Natural killer cell treated with Interleukin-12 subunit alpha and Interleukin-12 subunit beta and Interleukin-15 and Interleukin-18, amount 100 ng/mL, for 72 hours (primary cell): ENCODE results near the gene APOL4. TPM values are rescaled to one million over a fixed set of nuclear protein-coding genes. Genes with fewer than 3 reads are reported as not detected.
"Not testable (repeated sequence)": the region's sequence is repeated elsewhere in the genome, so short reads cannot be mapped to it uniquely, and the experiment has no call there.

Experiments used
- ATAC-seq, 2 donors: fragments of 150-1000 bp; cut with Tn5 transposase in 1 of 2; sonication (Bioruptor Pico), chemical (Tn5 transposase) in 1 of 2; 2 replicates each; pipeline ENCODE4 v1.10.0; 2021
- DNase-seq: peaks from one replicate; pipeline ENCODE4 v3.0.0; 2022; ENCODE audit warnings: low spot score
- H3K27ac Mint-ChIP-seq, 2 donors: 1 replicate in 1 of 2; 2 replicates in 1 of 2; pipeline ENCODE4 v1.8.0; 2022; ENCODE audit warnings: mixed read lengths in 2 of 2, mild to moderate bottlenecking in 1 of 2, moderate library complexity in 1 of 2
- H3K27me3 Mint-ChIP-seq, 2 donors: 1 replicate in 1 of 2; 2 replicates in 1 of 2; pipeline ENCODE4 v1.8.0; 2022; ENCODE audit warnings: mixed read lengths in 2 of 2
- H3K36me3 Mint-ChIP-seq: one replicate; pipeline ENCODE4 v1.8.0; 2022; ENCODE audit warnings: mixed read lengths
- H3K4me1 Mint-ChIP-seq, 2 donors: 1 replicate in 1 of 2; 2 replicates in 1 of 2; pipeline ENCODE4 v1.8.0; 2022; ENCODE audit warnings: low read depth in 2 of 2, mixed read lengths in 2 of 2, mild to moderate bottlenecking in 1 of 2
- H3K4me3 Mint-ChIP-seq: one replicate; pipeline ENCODE4 v1.8.0; 2022; ENCODE audit warnings: mixed read lengths
- H3K9me3 Mint-ChIP-seq: 2 replicates; pipeline ENCODE4 v1.8.0; 2022; ENCODE audit warnings: mixed read lengths
- total RNA-seq, 2 donors: library from RNA; stranded (reverse); gene quantifications; one replicate each; pipeline ENCODE4 v1.2.3, GENCODE V29; 2022

Gene APOL4
- total RNA-seq, 2 donors from 2014 or later: 0.64 to 1.5 TPM

DNA sequence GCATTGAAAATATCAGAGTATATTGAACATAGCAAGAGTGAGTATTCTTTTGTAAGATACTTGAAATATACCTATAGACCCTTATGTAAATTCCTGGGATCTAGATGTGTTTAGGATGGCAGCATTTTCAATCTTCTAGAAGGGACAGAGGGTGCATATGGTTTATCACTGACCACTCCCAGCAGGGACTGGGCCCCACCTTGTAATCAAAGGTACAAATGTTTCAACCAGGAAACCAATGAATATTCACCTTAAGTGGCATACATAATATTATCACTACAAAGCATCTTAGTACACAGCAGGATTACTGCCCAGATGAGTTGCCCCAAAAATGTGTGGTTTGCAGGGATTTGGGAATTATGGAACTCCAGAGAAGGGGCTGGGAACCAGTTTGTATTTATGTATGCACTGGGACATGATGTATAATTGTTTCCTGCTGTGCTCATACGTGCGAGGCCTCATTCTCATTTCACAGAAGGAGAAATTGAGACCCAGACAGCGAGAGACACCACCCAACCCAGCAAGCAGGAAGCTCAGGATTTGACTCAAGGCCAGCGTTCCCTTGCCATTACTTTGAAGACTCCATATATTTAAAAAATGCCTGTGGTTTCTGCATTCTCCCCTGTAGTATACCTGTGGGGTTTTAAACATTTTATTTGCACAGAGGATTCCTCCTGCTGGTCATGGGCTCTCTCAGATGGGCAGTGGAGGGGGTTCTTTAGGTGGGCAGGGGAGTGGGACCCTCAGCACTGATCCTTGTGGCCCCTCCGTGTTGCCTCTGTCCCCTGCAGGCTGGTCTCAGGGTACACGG lies 5.2 kb downstream of the APOL4 start:
- Mint-ChIP-seq H3K27me3 (peaks cover 0 to 4% of the 10 kb centered on the region in 2 donors), H3K4me3 (no peak overlapping the region), H3K9me3 (no peaks in the 10 kb centered on the region), H3K4me1 (peaks cover 24 to 25% of the 10 kb centered on the region in 2 donors), H3K36me3 (no peaks in the 10 kb centered on the region), H3K27ac (peak overlapping the region; percentile 29 to 74)
- DNase-seq: no peak
- no peak for ATAC-seq

DNA sequence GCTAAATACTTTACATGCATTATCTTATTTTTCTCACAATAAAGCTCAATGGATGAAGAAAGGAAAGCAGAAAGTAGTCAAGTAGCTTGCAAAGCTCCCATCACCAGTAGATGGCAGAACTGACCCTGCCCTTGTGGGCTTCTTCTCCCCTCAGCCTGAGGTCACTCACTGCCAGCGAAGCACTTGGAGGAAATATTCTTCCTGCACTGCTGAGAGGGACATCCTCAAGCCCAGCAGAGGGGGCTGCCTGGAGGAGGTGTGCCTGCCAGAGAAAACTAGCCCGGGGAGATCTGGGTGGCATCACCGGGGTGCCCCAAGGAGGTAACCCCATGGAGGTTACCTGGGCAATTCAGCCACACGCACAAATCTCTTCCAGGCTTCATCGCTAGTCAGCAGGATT lies 6.6 kb downstream of the APOL4 start:
- Mint-ChIP-seq H3K27me3 (peaks cover 0 to 4% of the 10 kb centered on the region in 2 donors), H3K9me3 (no peaks in the 10 kb centered on the region), H3K27ac (no peak overlapping the region), H3K36me3 (no peaks in the 10 kb centered on the region), H3K4me1 (peaks cover 24 to 25% of the 10 kb centered on the region in 2 donors), H3K4me3 (no peak overlapping the region)
- ATAC-seq (peak; percentile 58 to 67), DNase-seq (peak; percentile 75)

DNA sequence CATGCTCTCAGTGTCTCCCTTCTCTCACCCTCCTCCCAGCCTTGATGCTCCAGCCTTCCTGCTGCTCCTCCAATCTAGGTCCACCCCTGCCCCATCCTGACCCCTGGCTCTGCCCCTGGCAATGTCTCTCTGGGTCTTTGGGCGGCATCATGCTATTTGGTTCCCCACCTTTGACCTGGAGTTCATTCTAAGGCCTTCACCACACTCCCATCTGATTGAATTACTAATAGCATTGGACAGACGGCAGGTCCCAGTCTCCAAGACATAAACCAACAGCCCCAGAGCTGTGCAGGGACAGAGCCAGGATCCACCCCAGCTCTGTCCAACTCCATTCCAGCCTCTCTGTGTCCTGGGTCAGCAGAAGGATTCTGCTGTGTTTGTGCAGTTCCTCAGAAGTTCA lies 7.2 kb downstream of the APOL4 start:
- Mint-ChIP-seq H3K9me3 (no peaks in the 10 kb centered on the region), H3K4me1 (peaks cover 24 to 25% of the 10 kb centered on the region in 2 donors), H3K4me3 (no peak overlapping the region), H3K27me3 (peaks cover 0 to 4% of the 10 kb centered on the region in 2 donors), H3K27ac (no peak overlapping the region), H3K36me3 (no peaks in the 10 kb centered on the region)
- DNase-seq: no peak
- ATAC-seq: no peak

GRCh38 chr22:36193577-36193976 lies 8.0 kb downstream of the APOL4 start:
- H3K4me1 Mint-ChIP-seq: peaks cover 23 to 25% of the 10 kb centered on the region in 2 donors
- ATAC-seq (no peak), DNase-seq (no peak)
- no peaks in the 10 kb centered on the region for H3K9me3 Mint-ChIP-seq
- H3K36me3 Mint-ChIP-seq: no peaks in the 10 kb centered on the region
- peaks cover 0 to 4% of the 10 kb centered on the region in 2 donors for H3K27me3 Mint-ChIP-seq
- H3K27ac Mint-ChIP-seq: no peak overlapping the region
- H3K4me3 Mint-ChIP-seq: no peak overlapping the region

- no peak for ATAC-seq
- H3K27ac Mint-ChIP-seq: no peak overlapping the region
- DNase-seq: no peak
- peaks cover 19 to 21% of the 10 kb centered on the region in 2 donors for H3K4me1 Mint-ChIP-seq
- H3K27me3 Mint-ChIP-seq: peaks cover 0 to 4% of the 10 kb centered on the region in 2 donors
- no peak overlapping the region for H3K4me3 Mint-ChIP-seq
- no peaks in the 10 kb centered on the region for H3K9me3 Mint-ChIP-seq
- H3K36me3 Mint-ChIP-seq: no peaks in the 10 kb centered on the region
These were observed 8.4 kb downstream of the APOL4 start for GRCh38 chr22:36193171-36193570.

DNA sequence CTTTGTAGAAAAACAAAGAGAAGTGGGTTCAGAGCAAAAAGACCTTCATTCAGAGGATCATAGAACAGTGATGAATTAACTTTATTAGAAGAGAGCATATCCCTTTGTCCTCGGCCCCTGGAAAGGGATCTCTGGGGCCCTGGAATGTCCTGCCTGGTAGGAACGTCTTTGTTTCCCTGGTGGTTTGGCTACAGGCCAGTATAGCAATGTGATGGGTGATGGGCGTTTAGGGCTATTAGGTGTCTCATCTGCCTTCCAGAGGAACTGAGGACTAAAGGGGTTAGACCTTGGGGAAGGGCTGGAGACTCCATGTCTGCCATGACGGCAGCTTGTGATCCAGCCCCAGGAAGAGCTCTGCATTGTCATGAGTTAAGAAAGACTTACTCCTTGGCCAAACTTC lies 9.1 kb downstream of the APOL4 start:
- Mint-ChIP-seq H3K27ac (no peak overlapping the region), H3K4me1 (peaks cover 13 to 15% of the 10 kb centered on the region in 2 donors), H3K9me3 (no peaks in the 10 kb centered on the region), H3K4me3 (no peak overlapping the region), H3K36me3 (no peaks in the 10 kb centered on the region), H3K27me3 (peaks cover 0 to 4% of the 10 kb centered on the region in 2 donors)
- no peak for ATAC-seq
- no peak for DNase-seq

DNA sequence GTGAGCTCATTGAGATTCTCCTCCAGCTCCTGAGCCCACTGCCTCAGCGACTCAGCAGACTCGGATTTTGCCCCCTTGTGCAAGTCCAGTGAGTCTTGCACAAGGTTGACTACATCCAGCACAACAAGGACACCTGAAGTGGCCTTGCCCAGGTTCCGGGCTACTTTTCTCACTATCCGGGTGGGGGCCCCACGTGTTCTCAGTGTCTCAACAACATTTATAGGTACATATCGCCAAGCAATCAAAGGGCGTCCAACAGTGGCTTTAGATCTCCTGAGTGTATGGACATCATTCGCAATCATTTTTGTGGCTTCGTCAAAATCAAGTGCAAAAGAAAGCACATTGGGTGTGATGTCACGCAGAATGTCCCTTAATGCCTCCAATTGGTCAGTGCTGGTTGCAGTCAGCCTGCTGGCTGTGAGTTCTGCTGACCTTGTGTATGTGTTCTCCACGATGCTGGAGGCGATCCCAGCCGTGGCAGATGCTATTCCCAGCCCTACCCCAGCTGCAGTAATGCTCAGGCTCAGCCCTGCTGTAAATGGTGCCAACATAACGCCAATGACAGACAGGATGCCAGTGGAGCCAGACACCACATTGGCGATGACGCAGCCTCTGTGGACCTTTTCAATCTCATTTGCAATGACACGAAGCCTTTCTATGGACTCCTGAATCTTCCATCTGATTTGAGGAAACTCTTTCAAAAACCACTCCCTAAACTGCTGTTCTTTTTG lies 10.3 kb downstream of the APOL4 start:
- no peak for DNase-seq
- Mint-ChIP-seq H3K27ac (no peak overlapping the region), H3K36me3 (no peaks in the 10 kb centered on the region), H3K4me3 (no peak overlapping the region), H3K27me3 (peaks cover 0 to 4% of the 10 kb centered on the region in 2 donors), H3K4me1 (peaks cover 7% of the 10 kb centered on the region in 2 donors), H3K9me3 (no peaks in the 10 kb centered on the region)
- no peak for ATAC-seq

DNA sequence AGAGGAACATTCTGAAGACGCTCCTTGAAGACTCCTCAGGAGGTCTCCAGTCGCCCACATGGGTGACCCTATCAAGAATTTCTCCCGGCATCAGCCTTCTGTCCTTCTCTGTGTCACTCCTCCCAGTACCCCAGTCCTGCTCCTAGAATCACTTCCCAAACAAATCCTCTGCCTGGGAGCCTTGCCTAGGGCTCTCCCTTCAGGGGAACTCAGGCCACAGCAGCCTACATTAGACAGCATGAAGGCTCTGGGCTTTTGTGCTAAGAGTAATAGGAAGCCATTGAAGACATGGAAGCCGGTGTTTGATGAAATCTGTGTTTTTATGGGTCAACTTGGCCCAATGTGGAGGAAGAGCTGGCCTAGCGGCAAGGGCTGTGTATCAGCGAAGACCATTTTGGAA lies 13.7 kb downstream of the APOL4 start:
- not testable (repeated sequence) for H3K4me1 Mint-ChIP-seq, H3K4me3 Mint-ChIP-seq, H3K27me3 Mint-ChIP-seq, DNase-seq, ATAC-seq, H3K36me3 Mint-ChIP-seq, H3K27ac Mint-ChIP-seq, H3K9me3 Mint-ChIP-seq

DNA sequence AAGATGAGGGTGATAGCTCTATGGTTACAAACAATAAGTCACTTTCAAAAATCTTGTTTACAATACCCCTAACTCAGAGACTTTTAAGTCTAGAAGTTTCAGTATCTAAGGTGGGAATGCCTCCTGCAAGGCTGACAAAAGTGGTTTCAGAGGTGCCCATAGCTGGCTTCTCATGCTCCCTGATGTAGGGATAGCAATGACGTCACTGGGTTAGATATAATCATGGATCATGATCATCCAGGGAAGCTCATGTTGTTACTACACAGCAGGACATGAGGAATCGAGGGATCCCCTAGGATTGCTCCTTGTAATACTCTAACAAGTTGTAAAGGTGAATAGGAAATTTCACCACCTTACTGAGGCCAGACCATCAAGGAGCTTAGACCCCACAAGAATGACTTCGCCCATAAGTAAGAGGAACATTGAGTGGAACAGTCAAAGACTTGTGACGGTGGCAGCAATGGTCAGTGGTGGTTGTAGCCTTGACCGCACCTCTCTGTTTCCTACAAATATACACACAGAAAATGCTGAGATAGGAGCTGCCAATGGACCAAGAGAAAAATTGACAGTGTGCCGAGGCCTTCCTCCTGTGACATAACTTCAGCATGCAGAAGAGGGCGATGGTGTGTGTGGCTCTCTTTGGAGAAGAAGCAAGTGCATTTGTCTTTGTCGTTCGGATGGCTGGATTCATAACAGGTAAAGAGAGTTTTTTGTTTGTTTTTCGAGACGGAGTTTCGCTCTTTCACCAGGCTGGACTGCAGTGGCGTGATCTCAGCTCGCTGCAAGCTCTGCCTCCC lies 15.6 kb downstream of the APOL4 start:
- H3K4me3 Mint-ChIP-seq: no peak overlapping the region
- ATAC-seq: no peak
- no peaks in the 10 kb centered on the region for H3K9me3 Mint-ChIP-seq
- H3K4me1 Mint-ChIP-seq: no peaks in the 10 kb centered on the region
- H3K27ac Mint-ChIP-seq: no peak overlapping the region
- DNase-seq: no peak
- H3K36me3 Mint-ChIP-seq: no peaks in the 10 kb centered on the region
- H3K27me3 Mint-ChIP-seq: no peaks in the 10 kb centered on the region

DNA sequence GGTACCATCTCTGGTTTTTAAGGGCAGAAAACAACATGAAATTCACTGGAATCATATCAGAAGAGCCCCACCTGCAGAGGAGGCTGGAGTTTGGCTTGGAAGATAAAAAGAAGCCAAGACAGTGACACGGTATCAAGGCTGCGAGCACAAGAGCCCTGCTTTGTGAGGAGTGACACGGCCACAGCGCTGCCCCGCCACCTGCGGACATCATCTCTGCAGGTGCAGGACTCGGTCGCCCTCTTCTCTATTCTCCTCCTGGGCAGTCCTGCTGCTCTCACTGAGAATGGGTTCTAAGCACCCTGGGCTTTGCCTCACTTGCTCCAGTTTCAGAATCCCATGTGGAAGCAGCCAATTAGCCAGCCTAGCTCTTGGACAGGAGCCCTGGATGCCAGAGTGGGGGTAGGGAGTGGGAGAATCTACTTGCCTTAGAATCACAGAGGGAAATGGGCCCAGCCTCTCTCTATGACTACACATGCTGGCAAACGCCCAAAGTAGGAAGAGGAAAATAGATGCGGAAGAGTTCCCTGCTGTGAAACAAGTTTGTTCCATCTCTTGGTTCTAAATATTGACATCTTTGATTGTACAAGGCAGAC lies 17.1 kb downstream of the APOL4 start:
- Mint-ChIP-seq H3K36me3 (no peaks in the 10 kb centered on the region), H3K27me3 (no peaks in the 10 kb centered on the region), H3K9me3 (no peaks in the 10 kb centered on the region), H3K4me3 (no peak overlapping the region), H3K4me1 (peaks cover 0 to 4% of the 10 kb centered on the region in 2 donors), H3K27ac (peak overlapping the region in 1 of 2 donors; percentile 12)
- ATAC-seq: no peak
- no peak for DNase-seq

DNA sequence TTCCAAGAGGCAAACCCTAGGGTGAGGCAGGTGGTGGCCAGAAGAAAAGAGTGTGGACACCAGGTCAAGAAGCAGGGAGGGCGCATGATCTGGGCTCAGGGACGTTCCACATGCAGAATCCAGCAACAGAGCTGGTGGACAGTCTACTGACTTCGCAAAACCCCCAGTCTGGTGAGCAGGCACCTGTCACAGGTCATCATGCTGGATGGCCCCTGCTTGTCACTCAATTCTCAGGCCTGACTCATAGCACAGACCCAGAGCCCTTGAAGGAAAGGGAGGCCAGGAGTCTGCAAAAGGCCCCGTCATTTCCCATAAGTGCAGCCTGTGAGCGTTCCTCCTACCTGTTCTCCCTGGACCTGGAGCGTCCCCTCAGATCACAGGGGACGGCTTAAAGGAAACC lies 18.2 kb downstream of the APOL4 start:
- no peaks in the 10 kb centered on the region for H3K36me3 Mint-ChIP-seq
- ATAC-seq: no peak
- H3K4me3 Mint-ChIP-seq: no peak overlapping the region

DNA sequence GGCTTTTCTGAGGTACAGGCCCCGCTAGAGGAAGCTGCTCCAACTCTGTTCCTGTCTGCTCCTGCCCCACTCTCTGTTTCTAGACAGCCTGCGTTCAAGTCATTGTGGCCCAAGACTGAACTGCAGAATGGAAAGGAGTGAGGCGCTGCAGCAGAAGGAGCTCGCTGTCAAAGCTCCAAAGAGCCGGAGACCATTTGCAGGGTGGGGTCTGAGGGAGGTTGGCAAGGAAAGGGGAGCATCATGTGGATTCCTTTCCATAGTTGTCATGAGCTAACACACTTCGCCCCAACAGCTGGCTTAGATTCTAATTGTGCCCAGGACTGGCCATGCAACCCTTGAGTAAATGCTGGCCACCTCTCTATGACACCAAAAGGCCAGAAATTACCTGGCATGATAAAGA lies 18.8 kb downstream of the APOL4 start:
- Mint-ChIP-seq H3K4me3 (no peak overlapping the region), H3K9me3 (no peaks in the 10 kb centered on the region), H3K36me3 (no peaks in the 10 kb centered on the region), H3K27ac (no peak overlapping the region), H3K27me3 (no peaks in the 10 kb centered on the region), H3K4me1 (peaks cover 0 to 4% of the 10 kb centered on the region in 2 donors)
- DNase-seq: no peak
- no peak for ATAC-seq

More for the DNA sequence above, 18.2 kb downstream of the APOL4 start:
- DNase-seq: no peak
- Mint-ChIP-seq H3K4me1 (peaks cover 0 to 4% of the 10 kb centered on the region in 2 donors), H3K27ac (no peak overlapping the region), H3K27me3 (no peaks in the 10 kb centered on the region), H3K9me3 (no peaks in the 10 kb centered on the region)

GRCh38 chr22:36182056-36182455 lies 19.6 kb downstream of the APOL4 start:
- Mint-ChIP-seq H3K4me1 (peaks cover 0 to 4% of the 10 kb centered on the region in 2 donors), H3K36me3 (no peaks in the 10 kb centered on the region)

More at GRCh38 chr22:36182056-36182455, 19.6 kb downstream of the APOL4 start:
- ATAC-seq (no peak), DNase-seq (no peak)
- Mint-ChIP-seq H3K4me3 (no peak overlapping the region), H3K27me3 (no peaks in the 10 kb centered on the region), H3K27ac (no peak overlapping the region), H3K9me3 (no peaks in the 10 kb centered on the region)
